NCI-H526 treated with DMSO at 0.1 percent for 48 hours (cell line): ENCODE measurements around the gene MYO10.
"Not testable (repeated sequence)": the region's sequence is repeated elsewhere in the genome, so short reads cannot be mapped to it uniquely, and the experiment has no call there.

Experiments used
- DNase-seq: peaks from one replicate; lab custom pipeline; 2025; lab: John Stamatoyannopoulos, UW

MYO10 gene

GRCh38 chr5:16781828-16782626 is 154.1 kb downstream of the MYO10 start:
- no peak for DNase-seq

- DNase-seq = no peak
These were observed 155.8 kb downstream of the MYO10 start for GRCh38 chr5:16780325-16780724.

GRCh38 chr5:16777432-16777831 is 158.7 kb downstream of the MYO10 start:
- no peak for DNase-seq

- no peak for DNase-seq
These were observed 159.4 kb downstream of the MYO10 start for GRCh38 chr5:16776611-16777251.

- DNase-seq = no peak
These were observed 161.3 kb downstream of the MYO10 start for GRCh38 chr5:16774806-16775205.

- DNase-seq = no peak
These were observed 162.1 kb downstream of the MYO10 start for GRCh38 chr5:16773991-16774390.

- no peak for DNase-seq
These were observed 163.5 kb downstream of the MYO10 start for GRCh38 chr5:16772556-16772955.

GRCh38 chr5:16768184-16768583 is 167.9 kb downstream of the MYO10 start:
- no peak for DNase-seq

GRCh38 chr5:16763211-16763610 is 172.9 kb downstream of the MYO10 start:
- no peak for DNase-seq

- DNase-seq = no peak
These were observed 176.8 kb downstream of the MYO10 start for GRCh38 chr5:16759147-16759773.

- no peak for DNase-seq
These were observed 178.0 kb downstream of the MYO10 start for GRCh38 chr5:16757989-16758501.

- not testable (repeated sequence) for DNase-seq
These were observed 178.5 kb downstream of the MYO10 start for GRCh38 chr5:16757577-16757976.

- DNase-seq = no peak
These were observed 178.9 kb downstream of the MYO10 start for GRCh38 chr5:16757146-16757545.

GRCh38 chr5:16756692-16757091 is 179.4 kb downstream of the MYO10 start:
- no peak for DNase-seq

- DNase-seq = no peak
These were observed 180.4 kb downstream of the MYO10 start for GRCh38 chr5:16755641-16756040.

- no peak for DNase-seq
These were observed 181.5 kb downstream of the MYO10 start for GRCh38 chr5:16754601-16755000.

- DNase-seq = no peak
These were observed 182.0 kb downstream of the MYO10 start for GRCh38 chr5:16754086-16754485.

GRCh38 chr5:16750445-16750844 is 185.6 kb downstream of the MYO10 start:
- DNase-seq = no peak

GRCh38 chr5:16749626-16750025 is 186.5 kb downstream of the MYO10 start:
- no peak for DNase-seq

GRCh38 chr5:16744164-16744880 is 191.8 kb downstream of the MYO10 start:
- no peak for DNase-seq

- no peak for DNase-seq
These were observed 193.2 kb downstream of the MYO10 start for GRCh38 chr5:16742938-16743337.

- no peak for DNase-seq
These were observed 195.2 kb downstream of the MYO10 start for GRCh38 chr5:16740811-16741392.
